GM23338 (cell line): Measurements from ENCODE around the gene OR9Q2. TPM values are rescaled to one million over a fixed set of nuclear protein-coding genes. Genes with fewer than 3 reads are reported as not detected.

Experiments
- ATAC-seq: fragments of 200-7000 bp; cut with Tn5 transposase; 3 replicates; pipeline ENCODE4 v1.9.1; 2020
- DNase-seq: peaks from one replicate; pipeline ENCODE4 v3.0.0-alpha.2; 2015; ENCODE audit warnings: low spot score
- H2AFZ ChIP-seq: fragments of 200-600 bp; sonication (generic); 2 replicates; pipeline ENCODE4 v1.8.0; 2016; ENCODE audit warnings: antibody characterized with exemption, mild to moderate bottlenecking, moderate library complexity
- H3F3A ChIP-seq: fragments of 200-600 bp; sonication (generic); replicated peaks from 2 replicates; pipeline ENCODE4 v1.8.0; 2017; ENCODE audit warnings: antibody characterized with exemption, mixed run types, low read depth
- H3K27ac ChIP-seq: fragments of 200-600 bp; sonication (generic); 2 replicates; pipeline ENCODE4 v1.6.1; 2016; ENCODE audit warnings: low read depth
- H3K27me3 ChIP-seq: fragments of 200-600 bp; sonication (generic); 2 replicates; pipeline ENCODE4 v1.8.0; 2016; ENCODE audit warnings: mild to moderate bottlenecking, mixed run types, moderate library complexity; ENCODE audit not compliant: insufficient read depth
- H3K36me3 ChIP-seq: fragments of 200-600 bp; sonication (generic); 2 replicates; pipeline ENCODE4 v1.8.0; 2016; ENCODE audit warnings: mild to moderate bottlenecking; ENCODE audit not compliant: insufficient read depth
- H3K4me1 ChIP-seq: fragments of 200-600 bp; sonication (generic); 2 replicates; pipeline ENCODE4 v1.8.0; 2016; ENCODE audit warnings: mild to moderate bottlenecking, moderate library complexity; ENCODE audit not compliant: insufficient read depth
- H3K4me2 ChIP-seq: fragments of 200-600 bp; sonication (generic); 2 replicates; pipeline ENCODE4 v1.7.1; 2017; ENCODE audit warnings: mixed run types
- H3K4me3 ChIP-seq: fragments of 200-600 bp; sonication (generic); 2 replicates; pipeline ENCODE4 v1.6.1; 2016; ENCODE audit warnings: mixed run types
- H3K79me2 ChIP-seq: fragments of 200-600 bp; sonication (generic); replicated peaks from 2 replicates; pipeline ENCODE4 v1.8.0; 2017; ENCODE audit warnings: mild to moderate bottlenecking; ENCODE audit not compliant: insufficient read depth
- H3K9me2 ChIP-seq: fragments of 200-600 bp; sonication (generic); 2 replicates; pipeline ENCODE4 v1.8.0; 2017; ENCODE audit not compliant: insufficient read depth
- H4K20me1 ChIP-seq: fragments of 200-600 bp; sonication (generic); replicated peaks from 2 replicates; pipeline ENCODE4 v1.8.0; 2017; ENCODE audit warnings: mild to moderate bottlenecking; ENCODE audit not compliant: insufficient read depth
- H3K27ac Mint-ChIP-seq: 2 replicates; pipeline ENCODE4 v1.8.0; 2020; ENCODE audit warnings: inconsistent platforms, mild to moderate bottlenecking, moderate library complexity, mixed read lengths
- H3K27me3 Mint-ChIP-seq: 3 replicates; pipeline ENCODE4 v1.8.0; 2022; ENCODE audit warnings: low read depth, mild to moderate bottlenecking, moderate library complexity, mixed read lengths, inconsistent platforms; ENCODE audit not compliant: insufficient read depth, poor library complexity
- H3K36me3 Mint-ChIP-seq: 3 replicates; pipeline ENCODE4 v1.8.0; 2021; ENCODE audit warnings: low read depth, mild to moderate bottlenecking, inconsistent platforms, moderate library complexity, mixed read lengths
- H3K4me1 Mint-ChIP-seq: 3 replicates; pipeline ENCODE4 v1.8.0; 2020; ENCODE audit warnings: mild to moderate bottlenecking, inconsistent platforms, mixed read lengths
- H3K4me3 Mint-ChIP-seq: 3 replicates; pipeline ENCODE4 v1.8.0; 2021; ENCODE audit warnings: moderate library complexity, mild to moderate bottlenecking, inconsistent platforms, mixed read lengths
- H3K9me3 Mint-ChIP-seq: 3 replicates; pipeline ENCODE4 v1.8.0; 2020; ENCODE audit warnings: moderate library complexity, mild to moderate bottlenecking, inconsistent platforms, mixed read lengths
- CREB1 ChIP-seq: fragments of 250-450 bp; sonication (Bioruptor Pico); IDR thresholded peaks from 2 replicates; pipeline ENCODE4 v1.5.0; 2020; ENCODE audit warnings: low read depth, mild to moderate bottlenecking, moderate library complexity
- EZH2 ChIP-seq: fragments of 200-600 bp; sonication (generic); IDR thresholded peaks from one replicate; pipeline ENCODE4 v1.8.0; 2017; ENCODE audit warnings: antibody characterized with exemption, mild to moderate bottlenecking, low read depth; ENCODE audit not compliant: unreplicated experiment
- EZH2phosphoT487 ChIP-seq: fragments of 200-600 bp; sonication (generic); IDR thresholded peaks from one replicate; pipeline ENCODE4 v1.8.1; 2018; ENCODE audit warnings: antibody characterized with exemption; ENCODE audit not compliant: unreplicated experiment
- POLR2AphosphoS5 ChIP-seq: IDR thresholded peaks from 2 replicates; pipeline ENCODE4 v1.6.1; 2016; ENCODE audit warnings: antibody characterized with exemption, low read depth
- REST ChIP-seq: IDR thresholded peaks from one replicate; pipeline ENCODE4 v1.6.1; 2018; ENCODE audit warnings: antibody characterized with exemption; ENCODE audit not compliant: unreplicated experiment
- STAT1 ChIP-seq: IDR thresholded peaks from one replicate; pipeline ENCODE4 v1.6.1; 2016; ENCODE audit warnings: antibody characterized with exemption; ENCODE audit not compliant: unreplicated experiment
- ZNF114 ChIP-seq: fragments of 250-450 bp; sonication (Bioruptor Pico); IDR thresholded peaks from 2 replicates; pipeline ENCODE4 v1.5.0; 2020; ENCODE audit warnings: mild to moderate bottlenecking, moderate library complexity
- polyA plus RNA-seq: library from polyadenylated mRNA; unstranded; fragments of >200 nt; fragmentation: Nextera tagmentation; extraction: Ambion mirVana; gene quantifications from 2 replicates; pipeline ENCODE4 v1.2.1, GENCODE V29; 2016
- total RNA-seq: library from RNA; depleted of rRNA; stranded (reverse); fragments of >200 nt; shearing (Covaris generic); gene quantifications from 2 replicates; pipeline ENCODE4 v1.2.3, GENCODE V29; 2014
- TF ChIP-seq, protein P1 (sequence below): fragments of 250-450 bp; sonication (Bioruptor Pico); IDR thresholded peaks from 2 replicates; pipeline ENCODE4 v1.5.0; 2020; ENCODE audit warnings: mild to moderate bottlenecking, moderate library complexity
- TF ChIP-seq, protein P2 (sequence below), 2 experiments: fragments of 200-600 bp in 1 of 2; sonication (generic) in 1 of 2; conservative IDR thresholded peaks; 2 replicates each; pipeline versions ENCODE4 v1.5.1 to v1.6.1; 2016 to 2017; ENCODE audit warnings: antibody characterized with exemption in 2 of 2, low read depth in 2 of 2, mild to moderate bottlenecking in 2 of 2, moderate library complexity in 1 of 2

The OR9Q2 gene
- total and polyA plus RNA-seq, 2 experiments from 2014 or later, result 0.17 TPM; not detected in 1

DNA sequence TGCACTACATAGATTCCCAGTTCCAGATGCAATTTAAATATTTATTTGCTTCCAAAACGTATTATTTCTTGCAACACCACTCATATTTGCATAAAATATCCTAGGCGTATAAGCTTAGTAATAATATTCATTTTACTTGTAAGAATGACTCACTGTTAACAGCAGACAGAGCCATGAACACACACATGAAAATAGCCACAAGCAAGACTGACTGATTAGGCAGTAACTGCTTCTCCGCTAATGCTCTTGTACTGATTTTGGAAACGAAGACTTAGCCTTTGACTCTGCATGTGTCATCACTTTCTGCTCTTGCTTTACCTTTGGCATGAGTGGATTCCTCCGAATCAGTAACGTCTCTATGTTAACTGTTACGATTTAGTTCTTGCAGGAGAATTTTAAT is 33.9 kb downstream of the OR9Q2 start (continued):
- TF ChIP-seq, protein P1, sequence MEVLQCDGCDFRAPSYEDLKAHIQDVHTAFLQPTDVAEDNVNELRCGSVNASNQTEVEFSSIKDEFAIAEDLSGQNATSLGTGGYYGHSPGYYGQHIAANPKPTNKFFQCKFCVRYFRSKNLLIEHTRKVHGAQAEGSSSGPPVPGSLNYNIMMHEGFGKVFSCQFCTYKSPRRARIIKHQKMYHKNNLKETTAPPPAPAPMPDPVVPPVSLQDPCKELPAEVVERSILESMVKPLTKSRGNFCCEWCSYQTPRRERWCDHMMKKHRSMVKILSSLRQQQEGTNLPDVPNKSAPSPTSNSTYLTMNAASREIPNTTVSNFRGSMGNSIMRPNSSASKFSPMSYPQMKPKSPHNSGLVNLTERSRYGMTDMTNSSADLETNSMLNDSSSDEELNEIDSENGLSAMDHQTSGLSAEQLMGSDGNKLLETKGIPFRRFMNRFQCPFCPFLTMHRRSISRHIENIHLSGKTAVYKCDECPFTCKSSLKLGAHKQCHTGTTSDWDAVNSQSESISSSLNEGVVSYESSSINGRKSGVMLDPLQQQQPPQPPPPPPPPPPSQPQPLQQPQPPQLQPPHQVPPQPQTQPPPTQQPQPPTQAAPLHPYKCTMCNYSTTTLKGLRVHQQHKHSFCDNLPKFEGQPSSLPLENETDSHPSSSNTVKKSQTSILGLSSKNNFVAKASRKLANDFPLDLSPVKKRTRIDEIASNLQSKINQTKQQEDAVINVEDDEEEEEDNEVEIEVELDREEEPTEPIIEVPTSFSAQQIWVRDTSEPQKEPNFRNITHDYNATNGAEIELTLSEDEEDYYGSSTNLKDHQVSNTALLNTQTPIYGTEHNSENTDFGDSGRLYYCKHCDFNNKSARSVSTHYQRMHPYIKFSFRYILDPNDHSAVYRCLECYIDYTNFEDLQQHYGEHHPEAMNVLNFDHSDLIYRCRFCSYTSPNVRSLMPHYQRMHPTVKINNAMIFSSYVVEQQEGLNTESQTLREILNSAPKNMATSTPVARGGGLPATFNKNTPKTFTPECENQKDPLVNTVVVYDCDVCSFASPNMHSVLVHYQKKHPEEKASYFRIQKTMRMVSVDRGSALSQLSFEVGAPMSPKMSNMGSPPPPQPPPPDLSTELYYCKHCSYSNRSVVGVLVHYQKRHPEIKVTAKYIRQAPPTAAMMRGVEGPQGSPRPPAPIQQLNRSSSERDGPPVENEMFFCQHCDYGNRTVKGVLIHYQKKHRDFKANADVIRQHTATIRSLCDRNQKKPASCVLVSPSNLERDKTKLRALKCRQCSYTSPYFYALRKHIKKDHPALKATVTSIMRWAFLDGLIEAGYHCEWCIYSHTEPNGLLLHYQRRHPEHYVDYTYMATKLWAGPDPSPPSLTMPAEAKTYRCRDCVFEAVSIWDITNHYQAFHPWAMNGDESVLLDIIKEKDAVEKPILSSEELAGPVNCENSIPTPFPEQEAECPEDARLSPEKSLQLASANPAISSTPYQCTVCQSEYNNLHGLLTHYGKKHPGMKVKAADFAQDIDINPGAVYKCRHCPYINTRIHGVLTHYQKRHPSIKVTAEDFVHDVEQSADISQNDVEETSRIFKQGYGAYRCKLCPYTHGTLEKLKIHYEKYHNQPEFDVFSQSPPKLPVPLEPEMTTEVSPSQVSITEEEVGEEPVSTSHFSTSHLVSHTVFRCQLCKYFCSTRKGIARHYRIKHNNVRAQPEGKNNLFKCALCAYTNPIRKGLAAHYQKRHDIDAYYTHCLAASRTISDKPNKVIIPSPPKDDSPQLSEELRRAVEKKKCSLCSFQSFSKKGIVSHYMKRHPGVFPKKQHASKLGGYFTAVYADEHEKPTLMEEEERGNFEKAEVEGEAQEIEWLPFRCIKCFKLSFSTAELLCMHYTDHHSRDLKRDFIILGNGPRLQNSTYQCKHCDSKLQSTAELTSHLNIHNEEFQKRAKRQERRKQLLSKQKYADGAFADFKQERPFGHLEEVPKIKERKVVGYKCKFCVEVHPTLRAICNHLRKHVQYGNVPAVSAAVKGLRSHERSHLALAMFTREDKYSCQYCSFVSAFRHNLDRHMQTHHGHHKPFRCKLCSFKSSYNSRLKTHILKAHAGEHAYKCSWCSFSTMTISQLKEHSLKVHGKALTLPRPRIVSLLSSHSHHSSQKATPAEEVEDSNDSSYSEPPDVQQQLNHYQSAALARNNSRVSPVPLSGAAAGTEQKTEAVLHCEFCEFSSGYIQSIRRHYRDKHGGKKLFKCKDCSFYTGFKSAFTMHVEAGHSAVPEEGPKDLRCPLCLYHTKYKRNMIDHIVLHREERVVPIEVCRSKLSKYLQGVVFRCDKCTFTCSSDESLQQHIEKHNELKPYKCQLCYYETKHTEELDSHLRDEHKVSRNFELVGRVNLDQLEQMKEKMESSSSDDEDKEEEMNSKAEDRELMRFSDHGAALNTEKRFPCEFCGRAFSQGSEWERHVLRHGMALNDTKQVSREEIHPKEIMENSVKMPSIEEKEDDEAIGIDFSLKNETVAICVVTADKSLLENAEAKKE (CRISPR knock-in tag), result no peak
- no peak for TF ChIP-seq REST

DNA sequence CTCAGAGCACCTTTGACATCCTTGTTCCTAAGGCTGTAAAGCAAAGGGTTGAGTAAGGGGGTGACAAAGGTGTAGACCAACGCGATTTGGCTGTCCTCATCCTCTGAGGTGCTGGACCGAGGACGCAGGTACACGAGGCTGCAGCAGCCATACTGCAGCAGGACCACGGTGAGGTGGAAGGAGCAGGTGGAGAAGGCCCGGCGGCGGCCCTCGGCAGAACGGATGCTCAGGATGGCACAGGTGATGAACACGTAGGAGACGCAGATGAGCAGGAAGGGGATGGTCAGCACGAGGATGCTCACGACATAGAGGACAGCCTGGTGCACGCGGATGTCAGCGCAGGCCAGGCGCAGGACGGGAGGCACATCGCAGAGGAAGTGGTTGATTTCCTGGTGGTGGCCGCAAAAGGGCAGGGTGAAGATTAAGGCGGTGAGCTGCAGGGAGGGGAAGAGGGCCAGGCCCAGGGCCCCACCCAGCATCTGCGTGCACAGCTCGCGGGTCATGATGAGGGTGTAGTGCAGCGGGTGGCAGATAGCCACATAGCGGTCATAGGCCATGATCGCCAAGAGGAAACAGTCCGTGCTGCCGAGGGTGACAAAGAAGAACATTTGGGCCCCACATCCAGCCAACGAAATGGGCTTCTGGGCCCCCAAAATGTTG is 39.2 kb downstream of the OR9Q2 start:
- Histone ChIP-seq H4K20me1 (no peaks in the 10 kb centered on the region), H2AFZ (no peak overlapping the region), H3K4me2 (no peak overlapping the region), H3F3A (no peaks in the 10 kb centered on the region), H3K9me2 (no peaks in the 10 kb centered on the region), H3K36me3 (no peaks in the 10 kb centered on the region), H3K4me1 (no peaks in the 10 kb centered on the region), H3K27ac (no peak overlapping the region), H3K4me3 (no peak overlapping the region), H3K27me3 (no peaks in the 10 kb centered on the region), H3K79me2 (no peaks in the 10 kb centered on the region)
- ATAC-seq (no peak), DNase-seq (no peak)
- no peak overlapping the region for H3K4me3 Mint-ChIP-seq
- H3K4me1 Mint-ChIP-seq, result no peaks in the 10 kb centered on the region
- no peaks in the 10 kb centered on the region; the same call in 2 of the 3 replicates for H3K36me3 Mint-ChIP-seq
- no peaks in the 10 kb centered on the region; the same call in 2 of the 3 replicates for H3K9me3 Mint-ChIP-seq
- no peaks in the 10 kb centered on the region for H3K27me3 Mint-ChIP-seq
- H3K27ac Mint-ChIP-seq, result no peak overlapping the region
- TF ChIP-seq EZH2phosphoT487, result no peak
- no peak for TF ChIP-seq CREB1 (CRISPR knock-in tag)
- TF ChIP-seq REST, result no peak
- no peak for TF ChIP-seq EZH2
- TF ChIP-seq, protein P2, sequence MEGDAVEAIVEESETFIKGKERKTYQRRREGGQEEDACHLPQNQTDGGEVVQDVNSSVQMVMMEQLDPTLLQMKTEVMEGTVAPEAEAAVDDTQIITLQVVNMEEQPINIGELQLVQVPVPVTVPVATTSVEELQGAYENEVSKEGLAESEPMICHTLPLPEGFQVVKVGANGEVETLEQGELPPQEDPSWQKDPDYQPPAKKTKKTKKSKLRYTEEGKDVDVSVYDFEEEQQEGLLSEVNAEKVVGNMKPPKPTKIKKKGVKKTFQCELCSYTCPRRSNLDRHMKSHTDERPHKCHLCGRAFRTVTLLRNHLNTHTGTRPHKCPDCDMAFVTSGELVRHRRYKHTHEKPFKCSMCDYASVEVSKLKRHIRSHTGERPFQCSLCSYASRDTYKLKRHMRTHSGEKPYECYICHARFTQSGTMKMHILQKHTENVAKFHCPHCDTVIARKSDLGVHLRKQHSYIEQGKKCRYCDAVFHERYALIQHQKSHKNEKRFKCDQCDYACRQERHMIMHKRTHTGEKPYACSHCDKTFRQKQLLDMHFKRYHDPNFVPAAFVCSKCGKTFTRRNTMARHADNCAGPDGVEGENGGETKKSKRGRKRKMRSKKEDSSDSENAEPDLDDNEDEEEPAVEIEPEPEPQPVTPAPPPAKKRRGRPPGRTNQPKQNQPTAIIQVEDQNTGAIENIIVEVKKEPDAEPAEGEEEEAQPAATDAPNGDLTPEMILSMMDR (conservative IDR thresholded peaks at IDR 0.05; ENCODE audit: low read depth in 2 of 2), result no peak
- no peak for TF ChIP-seq ZNF114 (CRISPR knock-in tag)
- TF ChIP-seq POLR2AphosphoS5, result no peak
- no peak for TF ChIP-seq STAT1
